Osteoblast (primary cell): ENCODE measurements around the gene BMAL2. TPM values are rescaled to one million over a fixed set of nuclear protein-coding genes. Genes with fewer than 3 reads are reported as not detected.

ENCODE experiments used
- DNase-seq: peaks from one replicate; pipeline ENCODE4 v3.0.0; 2011; ENCODE audit warnings: low spot score, mixed read lengths; ENCODE audit not compliant: insufficient read length; ENCODE audit errors: missing footprints
- H2AFZ ChIP-seq: 2 replicates; pipeline ENCODE4 v1.6.0; 2011; ENCODE audit warnings: mild to moderate bottlenecking, low read length
- H3K27ac ChIP-seq: 2 replicates; pipeline ENCODE4 v1.5.1; 2011; ENCODE audit warnings: mild to moderate bottlenecking, low read depth, low read length, moderate library complexity
- H3K27me3 ChIP-seq: 2 replicates; pipeline ENCODE4 v1.6.0; 2012; ENCODE audit warnings: mild to moderate bottlenecking, control low read depth, inconsistent platforms, low read length, moderate library complexity; ENCODE audit not compliant: insufficient read depth
- H3K36me3 ChIP-seq: 2 replicates; pipeline ENCODE4 v1.5.1; 2011; ENCODE audit warnings: mild to moderate bottlenecking, low read length, control low read depth, moderate library complexity; ENCODE audit not compliant: insufficient read depth
- H3K4me1 ChIP-seq: 2 replicates; pipeline ENCODE4 v1.5.1; 2011; ENCODE audit warnings: mild to moderate bottlenecking, low read length, control low read depth, moderate library complexity; ENCODE audit not compliant: insufficient read depth
- H3K4me2 ChIP-seq: 2 replicates; pipeline ENCODE4 v1.6.0; 2011; ENCODE audit warnings: mild to moderate bottlenecking, low read length; ENCODE audit not compliant: insufficient read depth
- H3K4me3 ChIP-seq: fragments of 200-600 bp; sonication (generic); 3 replicates; pipeline ENCODE4 v1.5.1; 2012; ENCODE audit warnings: mild to moderate bottlenecking, low read length, inconsistent platforms; ENCODE audit not compliant: insufficient read depth
- H3K79me2 ChIP-seq: 2 replicates; pipeline ENCODE4 v1.6.0; 2012; ENCODE audit warnings: mild to moderate bottlenecking, low read length, control low read depth, inconsistent platforms; ENCODE audit not compliant: insufficient read depth
- H3K9me3 ChIP-seq: 2 replicates; pipeline ENCODE4 v1.5.1; 2011; ENCODE audit warnings: low read depth, low read length, control low read depth
- H4K20me1 ChIP-seq: 2 replicates; pipeline ENCODE4 v1.6.0; 2012; ENCODE audit warnings: mild to moderate bottlenecking, low read length, control low read depth; ENCODE audit not compliant: insufficient read depth
- total RNA-seq: library from RNA; depleted of rRNA; stranded (reverse); fragments of >200 nt; gene quantifications from 2 replicates; pipeline ENCODE4 v1.2.3, GENCODE V29; 2012
- TF ChIP-seq, protein P1 (sequence below): IDR thresholded peaks from 2 replicates; pipeline ENCODE4 v1.5.1; 2011; ENCODE audit warnings: mild to moderate bottlenecking, low read depth, low read length, moderate library complexity; ENCODE audit errors: extremely low read depth

Gene BMAL2
- 18.3 and 21.7 TPM in 2 replicates for total RNA-seq

GRCh38 chr12:27332714-27333402 is at the start of gene BMAL2:
Gene BMAL2, plus strand, starts transcription at chr12:27332836. Its CDS starts 237 bp downstream, at chr12:27333073.
- peak; percentile 90 for DNase-seq
- Histone ChIP-seq H2AFZ (peak within 1 kb of the TSS; percentile 83), H3K36me3 (peaks cover 2% of the 10 kb centered on the region), H3K4me1 (peaks cover 35% of the 10 kb centered on the region), H4K20me1 (no peaks in the 10 kb centered on the region), H3K4me3 (peak within 1 kb of the TSS; percentile 83), H3K27me3 (no peaks in the 10 kb centered on the region), H3K79me2 (peaks cover 57% of the 10 kb centered on the region), H3K4me2 (peak within 1 kb of the TSS; percentile 92), H3K27ac (peak within 1 kb of the TSS; percentile 77), H3K9me3 (no peaks in the 10 kb centered on the region)
- TF ChIP-seq, protein P1, sequence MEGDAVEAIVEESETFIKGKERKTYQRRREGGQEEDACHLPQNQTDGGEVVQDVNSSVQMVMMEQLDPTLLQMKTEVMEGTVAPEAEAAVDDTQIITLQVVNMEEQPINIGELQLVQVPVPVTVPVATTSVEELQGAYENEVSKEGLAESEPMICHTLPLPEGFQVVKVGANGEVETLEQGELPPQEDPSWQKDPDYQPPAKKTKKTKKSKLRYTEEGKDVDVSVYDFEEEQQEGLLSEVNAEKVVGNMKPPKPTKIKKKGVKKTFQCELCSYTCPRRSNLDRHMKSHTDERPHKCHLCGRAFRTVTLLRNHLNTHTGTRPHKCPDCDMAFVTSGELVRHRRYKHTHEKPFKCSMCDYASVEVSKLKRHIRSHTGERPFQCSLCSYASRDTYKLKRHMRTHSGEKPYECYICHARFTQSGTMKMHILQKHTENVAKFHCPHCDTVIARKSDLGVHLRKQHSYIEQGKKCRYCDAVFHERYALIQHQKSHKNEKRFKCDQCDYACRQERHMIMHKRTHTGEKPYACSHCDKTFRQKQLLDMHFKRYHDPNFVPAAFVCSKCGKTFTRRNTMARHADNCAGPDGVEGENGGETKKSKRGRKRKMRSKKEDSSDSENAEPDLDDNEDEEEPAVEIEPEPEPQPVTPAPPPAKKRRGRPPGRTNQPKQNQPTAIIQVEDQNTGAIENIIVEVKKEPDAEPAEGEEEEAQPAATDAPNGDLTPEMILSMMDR: no peak

DNA sequence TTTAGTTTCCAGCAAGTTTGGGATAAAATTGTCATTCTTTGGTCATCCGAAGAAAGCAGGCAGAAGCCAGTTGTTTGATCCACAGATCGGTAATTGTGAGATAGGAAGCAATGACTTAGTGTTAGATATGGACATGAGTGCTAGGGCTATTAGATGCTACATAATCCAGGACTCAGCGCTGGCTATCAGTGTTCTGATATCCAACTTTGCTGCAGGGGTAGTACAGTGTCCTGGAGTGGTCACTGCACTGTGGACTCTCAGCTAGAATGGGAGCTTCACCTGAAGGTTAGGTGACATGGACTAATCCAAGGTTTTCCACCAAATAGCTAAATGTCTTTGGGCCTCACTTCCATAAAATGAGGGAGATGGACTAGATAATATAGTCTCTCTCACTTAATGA is 48.6 kb upstream of the BMAL2 start:
- Histone ChIP-seq H3K27ac (peak overlapping the region; percentile 73), H4K20me1 (peaks cover 6% of the 10 kb centered on the region), H3K36me3 (no peaks in the 10 kb centered on the region), H3K9me3 (no peaks in the 10 kb centered on the region), H2AFZ (no peak overlapping the region), H3K4me3 (no peak overlapping the region), H3K79me2 (peaks cover 64% of the 10 kb centered on the region), H3K4me1 (peaks cover 28% of the 10 kb centered on the region), H3K4me2 (no peak overlapping the region), H3K27me3 (no peaks in the 10 kb centered on the region)
- DNase-seq: no peak
- TF ChIP-seq, protein P1: no peak

GRCh38 chr12:27284751-27285150 is 47.9 kb upstream of the BMAL2 start:
- Histone ChIP-seq H3K4me3 (no peak overlapping the region), H3K27me3 (no peaks in the 10 kb centered on the region), H4K20me1 (peaks cover 12% of the 10 kb centered on the region), H3K4me2 (peak overlapping the region; percentile 60), H3K79me2 (peaks cover 65% of the 10 kb centered on the region), H3K27ac (peak overlapping the region; percentile 73), H3K36me3 (no peaks in the 10 kb centered on the region), H2AFZ (no peak overlapping the region), H3K9me3 (no peaks in the 10 kb centered on the region), H3K4me1 (peaks cover 28% of the 10 kb centered on the region)
- TF ChIP-seq, protein P1: no peak
- no peak for DNase-seq

DNA sequence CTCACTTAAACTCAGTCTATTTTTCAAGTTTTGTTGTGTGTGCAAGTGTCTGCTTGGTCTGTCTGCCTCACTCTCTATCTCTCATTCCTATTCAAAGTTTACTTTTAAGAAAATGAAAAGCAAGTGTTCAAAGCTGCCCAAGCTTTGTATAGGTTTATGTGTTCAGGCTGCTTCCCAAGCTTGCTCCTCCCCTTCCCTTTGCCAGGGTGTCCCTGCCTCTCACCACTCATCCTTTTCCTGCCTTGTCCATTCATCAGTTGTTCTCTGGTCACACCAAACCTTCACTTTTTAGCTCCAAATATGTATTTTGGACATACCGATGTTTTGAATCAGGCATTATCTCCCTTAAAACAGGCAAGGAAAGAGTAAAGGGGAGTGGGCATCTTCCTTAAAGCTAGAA is 47.2 kb upstream of the BMAL2 start:
- TF ChIP-seq, protein P1: no peak
- peak; percentile 51 for DNase-seq
- Histone ChIP-seq H3K4me2 (peak overlapping the region; percentile 60), H4K20me1 (peaks cover 9% of the 10 kb centered on the region), H3K79me2 (peaks cover 64% of the 10 kb centered on the region), H2AFZ (no peak overlapping the region), H3K9me3 (no peaks in the 10 kb centered on the region), H3K27ac (peak overlapping the region; percentile 73), H3K36me3 (no peaks in the 10 kb centered on the region), H3K4me3 (no peak overlapping the region), H3K4me1 (peaks cover 26% of the 10 kb centered on the region), H3K27me3 (no peaks in the 10 kb centered on the region)
